RWPE2 (cell line): Measurements from ENCODE around the gene HADH.

ENCODE experiments used
- ATAC-seq: fragments of 200-7000 bp; cut with Tn5 transposase; 3 replicates; pipeline ENCODE4 v1.9.1; 2021; ENCODE audit warnings: low read depth
- DNase-seq: peaks from one replicate; pipeline ENCODE4 v3.0.0-alpha.2; 2020; ENCODE audit warnings: low spot score
- H3K27ac ChIP-seq: fragments of 450-650 bp; 2 replicates; pipeline ENCODE4 v1.5.1; 2017; ENCODE audit warnings: mild to moderate bottlenecking; ENCODE audit not compliant: poor library complexity, severe bottlenecking
- H3K27me3 ChIP-seq: fragments of 250-450 bp; sonication (Bioruptor Pico); 2 replicates; pipeline ENCODE4 v1.5.1; 2021; ENCODE audit warnings: mild to moderate bottlenecking, moderate library complexity; ENCODE audit not compliant: insufficient read depth, poor library complexity, severe bottlenecking
- H3K36me3 ChIP-seq: fragments of 250-450 bp; sonication (Bioruptor Pico); 2 replicates; pipeline ENCODE4 v1.5.1; 2020; ENCODE audit warnings: low read depth, mild to moderate bottlenecking, moderate library complexity
- H3K4me1 ChIP-seq: fragments of 250-450 bp; sonication (Bioruptor Pico); 2 replicates; pipeline ENCODE4 v1.5.1; 2021; ENCODE audit warnings: mild to moderate bottlenecking, moderate library complexity; ENCODE audit not compliant: insufficient read depth, poor library complexity, severe bottlenecking
- H3K4me3 ChIP-seq: fragments of 250-450 bp; sonication (Bioruptor Pico); 2 replicates; pipeline ENCODE4 v1.5.1; 2021; ENCODE audit warnings: mild to moderate bottlenecking, moderate library complexity; ENCODE audit not compliant: severe bottlenecking
- H3K9me3 ChIP-seq: fragments of 250-450 bp; sonication (Bioruptor Pico); 2 replicates; pipeline ENCODE4 v1.5.1; 2021; ENCODE audit warnings: mild to moderate bottlenecking, moderate library complexity; ENCODE audit not compliant: severe bottlenecking
- CTCF ChIP-seq: fragments of 450-650 bp; IDR thresholded peaks from one replicate; pipeline ENCODE4 v1.5.1; 2017; ENCODE audit warnings: mild to moderate bottlenecking, moderate library complexity; ENCODE audit not compliant: poor library complexity, severe bottlenecking

The HADH gene

GRCh38 chr4:108058685-108059440 is 69.2 kb downstream of the HADH start:
- ATAC-seq (peak; percentile 90), DNase-seq (no peak)
- no peak overlapping the region for H3K4me3 ChIP-seq
- no peaks in the 10 kb centered on the region for H3K36me3 ChIP-seq
- no peak overlapping the region for H3K27ac ChIP-seq
- no peaks in the 10 kb centered on the region for H3K9me3 ChIP-seq
- no peak for TF ChIP-seq CTCF
- no peaks in the 10 kb centered on the region for H3K27me3 ChIP-seq
- H3K4me1 ChIP-seq, result no peaks in the 10 kb centered on the region

GRCh38 chr4:108060164-108060563 is 70.5 kb downstream of the HADH start:
- Histone ChIP-seq H3K9me3 (no peaks in the 10 kb centered on the region), H3K27ac (no peak overlapping the region), H3K36me3 (no peaks in the 10 kb centered on the region), H3K4me1 (no peaks in the 10 kb centered on the region), H3K4me3 (no peak overlapping the region), H3K27me3 (no peaks in the 10 kb centered on the region)
- ATAC-seq (peak; percentile 18; the same call in 1 of the 3 replicates), DNase-seq (no peak)
- TF ChIP-seq CTCF, result peak; percentile 24

GRCh38 chr4:108060686-108061321 is 71.1 kb downstream of the HADH start:
- Histone ChIP-seq H3K27ac (no peak overlapping the region), H3K4me1 (no peaks in the 10 kb centered on the region), H3K4me3 (no peak overlapping the region), H3K27me3 (no peaks in the 10 kb centered on the region), H3K36me3 (no peaks in the 10 kb centered on the region), H3K9me3 (no peaks in the 10 kb centered on the region)
- DNase-seq (no peak), ATAC-seq (no peak)
- TF ChIP-seq CTCF, result no peak

- no peak overlapping the region for H3K4me3 ChIP-seq
- no peak overlapping the region for H3K27ac ChIP-seq
- ATAC-seq (no peak), DNase-seq (no peak)
- no peak for TF ChIP-seq CTCF
- H3K36me3 ChIP-seq, result no peaks in the 10 kb centered on the region
- H3K4me1 ChIP-seq, result no peaks in the 10 kb centered on the region
- H3K27me3 ChIP-seq, result no peaks in the 10 kb centered on the region
- H3K9me3 ChIP-seq, result no peaks in the 10 kb centered on the region
These were observed 78.8 kb downstream of the HADH start for GRCh38 chr4:108068442-108068841.

GRCh38 chr4:108070775-108071174 is 81.1 kb downstream of the HADH start:
- Histone ChIP-seq H3K27me3 (no peaks in the 10 kb centered on the region), H3K4me3 (no peak overlapping the region), H3K9me3 (no peaks in the 10 kb centered on the region), H3K36me3 (no peaks in the 10 kb centered on the region), H3K27ac (no peak overlapping the region), H3K4me1 (no peaks in the 10 kb centered on the region)
- DNase-seq (no peak), ATAC-seq (no peak)
- TF ChIP-seq CTCF, result no peak
